GM12878 (cell line): ENCODE measurements around the gene SLC5A2. TPM values are rescaled to one million over a fixed set of nuclear protein-coding genes. Genes with fewer than 3 reads are reported as not detected.

ENCODE experiments used
- ATAC-seq: fragments of 200-7000 bp; cut with Tn5 transposase; 3 replicates; pipeline ENCODE4 v1.9.1; 2020; ENCODE audit warnings: mild to moderate bottlenecking, moderate library complexity
- BruUV-seq: library from RNA; stranded (reverse); fragments of 400-500 nt; replicated peaks from 2 replicates; lab custom pipeline; 2021; lab: Mats Ljungman, UMichigan
- CTCF ChIA-PET: fragments of 300-600 bp; sonication (Branson Sonifier 250); formaldehyde crosslinking; extraction: SDS; loops from one replicate; lab custom pipeline; 2021; ENCODE audit warnings: inconsistent platforms; lab: Yijun Ruan, JAX
- POLR2A ChIA-PET: fragments of 350-600 bp; formaldehyde crosslinking; extraction: SDS; loops from one replicate; lab custom pipeline; 2021; ENCODE audit warnings: inconsistent platforms; lab: Charles Lee
- RAD21 ChIA-PET: fragments of 300-600 bp; sonication (Branson Sonifier 250); formaldehyde crosslinking; loops from one replicate; lab custom pipeline; 2023; ENCODE audit warnings: antibody characterized with exemption; ENCODE audit not compliant: unreplicated experiment; lab: Charles Lee
- SMC1A ChIA-PET: fragments of 300-600 bp; sonication (Branson Sonifier 250); formaldehyde crosslinking; loops from one replicate; lab custom pipeline; 2023; ENCODE audit not compliant: unreplicated experiment, uncharacterized antibody; lab: Charles Lee
- DNase-seq: peaks from one replicate; pipeline ENCODE4 v3.0.0-alpha.2; 2011; ENCODE audit warnings: low read depth, low spot score
- FAIRE-seq: peaks from 3 replicates; lab custom pipeline; 2011; peaks lifted over from hg19 to GRCh38; lab: Jason Lieb, UNC
- H2AFZ ChIP-seq: 2 replicates; pipeline ENCODE4 v1.6.0; 2011; ENCODE audit warnings: low read depth, low read length, control low read depth; ENCODE audit not compliant: control insufficient read depth
- H3K27ac ChIP-seq: 2 replicates; pipeline ENCODE4 v1.5.1; 2011; ENCODE audit warnings: control low read depth; ENCODE audit not compliant: control insufficient read depth, insufficient read depth
- H3K27me3 ChIP-seq, 2 experiments: replicated peaks in 1 of 2; 2 replicates each; pipeline versions ENCODE4 v1.6.0 to v1.6.1; 2011; ENCODE audit warnings: low read length in 1 of 2; ENCODE audit not compliant: control insufficient read depth in 2 of 2, insufficient read depth in 2 of 2
- H3K36me3 ChIP-seq, 2 experiments: 2 replicates each; pipeline ENCODE4 v1.5.1; 2011; ENCODE audit warnings: low read length in 1 of 2; ENCODE audit not compliant: control insufficient read depth in 2 of 2, insufficient read depth in 2 of 2
- H3K4me1 ChIP-seq: 2 replicates; pipeline ENCODE4 v1.6.1; 2011; ENCODE audit warnings: mild to moderate bottlenecking, low read length, moderate library complexity, mixed read lengths; ENCODE audit not compliant: control insufficient read depth, insufficient read depth
- H3K4me2 ChIP-seq: 2 replicates; pipeline ENCODE4 v1.6.0; 2011; ENCODE audit warnings: control low read depth; ENCODE audit not compliant: control insufficient read depth, insufficient read depth
- H3K4me3 ChIP-seq: fragments of 200-600 bp; sonication (generic); 2 replicates; pipeline ENCODE4 v1.5.1; 2016
- H3K79me2 ChIP-seq: 2 replicates; pipeline ENCODE4 v1.6.0; 2011; ENCODE audit warnings: low read length; ENCODE audit not compliant: control insufficient read depth, insufficient read depth
- H3K9ac ChIP-seq: 2 replicates; pipeline ENCODE4 v1.8.0; 2011; ENCODE audit warnings: low read length, control low read depth, mixed read lengths; ENCODE audit not compliant: control insufficient read depth, insufficient read depth
- H3K9me3 ChIP-seq: replicated peaks from 3 replicates; pipeline ENCODE4 v1.5.1; 2011; ENCODE audit warnings: mild to moderate bottlenecking, low read length; ENCODE audit not compliant: control insufficient read depth, insufficient read depth
- H4K20me1 ChIP-seq: 2 replicates; pipeline ENCODE4 v1.6.0; 2011; ENCODE audit not compliant: control insufficient read depth, insufficient read depth
- RUNX3 ChIP-seq: IDR thresholded peaks from 2 replicates; pipeline ENCODE4 v1.6.1; 2012; ENCODE audit warnings: low read length, inconsistent platforms
- WRNIP1 ChIP-seq: IDR thresholded peaks from 2 replicates; pipeline ENCODE4 v1.6.1; 2011; ENCODE audit warnings: low read depth, low read length, improper control_type of control experiment, borderline replicate concordance
- WGBS: methylation state at CpG from one replicate; pipeline ENCODE4 v1.1.6; 2016; ENCODE audit warnings: low lambda C conversion rate; ENCODE audit not compliant: insufficient replicate concordance, insufficient coverage; ENCODE audit errors: missing lambda C conversion rate; 5-methylcytosine and 5-hydroxymethylcytosine counted together
- in situ Hi-C: fragments of 300-500 bp; cut with MboI; formaldehyde crosslinking; loops from 9 replicates; pipeline ENCODE4 v1.14.3; 2018; ENCODE audit warnings: mixed read lengths
- intact Hi-C: fragments of 100-400 bp; cut with micrococcal nuclease; formaldehyde crosslinking; loops from one replicate; pipeline ENCODE4 v1.14.2; 2022; ENCODE audit not compliant: unreplicated experiment
- polyA plus RNA-seq, 11 experiments: library from polyadenylated mRNA; depleted of rRNA in 4 of 11; unstranded in 6 of 11; stranded (reverse) in 5 of 11; fragments of >200 nt; fragmentation: Nextera tagmentation in 4 of 11; fragmentation: Illumina TruSeq in 1 of 11; extraction: Ambion mirVana in 4 of 11; extraction: Trizol in 1 of 11; gene quantifications; 1 replicate in 1 of 11; 2 replicates in 10 of 11; pipeline versions ENCODE4 v1.2.1 to v1.2.3, GENCODE V29; 2011 to 2016; ENCODE audit warnings: inconsistent platforms in 2 of 11, missing spikeins in 2 of 11, low read depth in 1 of 11
- total RNA-seq, 4 experiments: library from RNA; depleted of rRNA in 3 of 4; stranded (reverse); fragments of >200 nt in 3 of 4; fragmentation: Illumina TruSeq in 1 of 4; extraction: Trizol in 1 of 4; gene quantifications; 2 replicates each; pipeline versions ENCODE4 v1.2.1 to v1.2.3, GENCODE V29; 2013 to 2021
- TF ChIP-seq, protein P1 (sequence below): fragments of 450-650 bp; IDR thresholded peaks from 2 replicates; pipeline ENCODE4 v1.6.1; 2017; ENCODE audit warnings: mild to moderate bottlenecking, moderate library complexity
- TF ChIP-seq, protein P2 (sequence below): IDR thresholded peaks from 2 replicates; pipeline ENCODE4 v1.6.1; 2012; ENCODE audit warnings: low read length, inconsistent platforms

Gene SLC5A2
- total and polyA plus RNA-seq, 10 of the 15 experiments (the other 5 are each of a cell fraction or from before 2014, with no cell fraction given): 3.6 to 4.8 (median 4.4) TPM; not detected in 6

DNA sequence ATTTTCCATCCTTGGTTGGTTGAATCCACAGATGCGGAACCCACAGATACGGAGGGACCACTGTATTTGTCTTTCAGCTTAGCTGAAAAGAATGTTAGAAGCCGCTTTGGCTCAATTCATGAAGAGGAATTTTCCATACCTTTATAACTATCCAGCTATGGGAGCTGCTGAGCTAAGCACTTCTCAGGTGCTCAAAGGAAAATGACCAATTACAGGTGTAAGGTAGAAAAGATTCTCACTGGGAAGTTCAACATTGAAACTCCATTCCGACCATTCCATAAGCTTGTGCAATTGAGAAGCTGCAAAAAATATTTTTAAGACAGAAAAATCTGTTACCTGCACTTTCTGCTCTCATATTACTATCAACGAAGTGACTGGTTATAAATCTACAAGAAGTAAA is 47.5 kb downstream of the SLC5A2 start:
- no TSS peak for BruUV-seq
- DNase-seq (no peak), ATAC-seq (no peak), FAIRE-seq (no peak)
- H2AFZ ChIP-seq: no peak overlapping the region
- RAD21 ChIA-PET: no interaction called here
- TF ChIP-seq WRNIP1: no peak
- TF ChIP-seq, protein P1, sequence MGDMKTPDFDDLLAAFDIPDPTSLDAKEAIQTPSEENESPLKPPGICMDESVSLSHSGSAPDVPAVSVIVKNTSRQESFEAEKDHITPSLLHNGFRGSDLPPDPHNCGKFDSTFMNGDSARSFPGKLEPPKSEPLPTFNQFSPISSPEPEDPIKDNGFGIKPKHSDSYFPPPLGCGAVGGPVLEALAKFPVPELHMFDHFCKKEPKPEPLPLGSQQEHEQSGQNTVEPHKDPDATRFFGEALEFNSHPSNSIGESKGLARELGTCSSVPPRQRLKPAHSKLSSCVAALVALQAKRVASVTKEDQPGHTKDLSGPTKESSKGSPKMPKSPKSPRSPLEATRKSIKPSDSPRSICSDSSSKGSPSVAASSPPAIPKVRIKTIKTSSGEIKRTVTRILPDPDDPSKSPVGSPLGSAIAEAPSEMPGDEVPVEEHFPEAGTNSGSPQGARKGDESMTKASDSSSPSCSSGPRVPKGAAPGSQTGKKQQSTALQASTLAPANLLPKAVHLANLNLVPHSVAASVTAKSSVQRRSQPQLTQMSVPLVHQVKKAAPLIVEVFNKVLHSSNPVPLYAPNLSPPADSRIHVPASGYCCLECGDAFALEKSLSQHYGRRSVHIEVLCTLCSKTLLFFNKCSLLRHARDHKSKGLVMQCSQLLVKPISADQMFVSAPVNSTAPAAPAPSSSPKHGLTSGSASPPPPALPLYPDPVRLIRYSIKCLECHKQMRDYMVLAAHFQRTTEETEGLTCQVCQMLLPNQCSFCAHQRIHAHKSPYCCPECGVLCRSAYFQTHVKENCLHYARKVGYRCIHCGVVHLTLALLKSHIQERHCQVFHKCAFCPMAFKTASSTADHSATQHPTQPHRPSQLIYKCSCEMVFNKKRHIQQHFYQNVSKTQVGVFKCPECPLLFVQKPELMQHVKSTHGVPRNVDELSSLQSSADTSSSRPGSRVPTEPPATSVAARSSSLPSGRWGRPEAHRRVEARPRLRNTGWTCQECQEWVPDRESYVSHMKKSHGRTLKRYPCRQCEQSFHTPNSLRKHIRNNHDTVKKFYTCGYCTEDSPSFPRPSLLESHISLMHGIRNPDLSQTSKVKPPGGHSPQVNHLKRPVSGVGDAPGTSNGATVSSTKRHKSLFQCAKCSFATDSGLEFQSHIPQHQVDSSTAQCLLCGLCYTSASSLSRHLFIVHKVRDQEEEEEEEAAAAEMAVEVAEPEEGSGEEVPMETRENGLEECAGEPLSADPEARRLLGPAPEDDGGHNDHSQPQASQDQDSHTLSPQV: no peak
- no peak for TF ChIP-seq RUNX3
- TF ChIP-seq, protein P2, sequence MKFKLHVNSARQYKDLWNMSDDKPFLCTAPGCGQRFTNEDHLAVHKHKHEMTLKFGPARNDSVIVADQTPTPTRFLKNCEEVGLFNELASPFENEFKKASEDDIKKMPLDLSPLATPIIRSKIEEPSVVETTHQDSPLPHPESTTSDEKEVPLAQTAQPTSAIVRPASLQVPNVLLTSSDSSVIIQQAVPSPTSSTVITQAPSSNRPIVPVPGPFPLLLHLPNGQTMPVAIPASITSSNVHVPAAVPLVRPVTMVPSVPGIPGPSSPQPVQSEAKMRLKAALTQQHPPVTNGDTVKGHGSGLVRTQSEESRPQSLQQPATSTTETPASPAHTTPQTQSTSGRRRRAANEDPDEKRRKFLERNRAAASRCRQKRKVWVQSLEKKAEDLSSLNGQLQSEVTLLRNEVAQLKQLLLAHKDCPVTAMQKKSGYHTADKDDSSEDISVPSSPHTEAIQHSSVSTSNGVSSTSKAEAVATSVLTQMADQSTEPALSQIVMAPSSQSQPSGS: no peak
- no peaks in the 10 kb centered on the region for H4K20me1 ChIP-seq
- 53% methylated on average over 5 of the region's 5 CpGs for WGBS
- no peak overlapping the region for H3K9ac ChIP-seq
- H3K4me2 ChIP-seq: no peak overlapping the region
- no peaks in the 10 kb centered on the region for H3K4me1 ChIP-seq
- no peaks in the 10 kb centered on the region for H3K27me3 ChIP-seq
- H3K79me2 ChIP-seq: no peaks in the 10 kb centered on the region
- H3K4me3 ChIP-seq: no peak overlapping the region
- SMC1A ChIA-PET: no interaction called here
- CTCF ChIA-PET: no interaction called here
- POLR2A ChIA-PET: no interaction called here
- no peaks in the 10 kb centered on the region for H3K36me3 ChIP-seq
- intact Hi-C loops: no loop called here
- no peak overlapping the region for H3K27ac ChIP-seq
- no peaks in the 10 kb centered on the region; the same call in 2 of the 3 replicates for H3K9me3 ChIP-seq
- in situ Hi-C loops: no loop called here
